MCF 10A (cell line): ENCODE data around the gene CYP2S1. TPM values are rescaled to one million over a fixed set of nuclear protein-coding genes. Genes with fewer than 3 reads are reported as not detected.

Experiments used
- BruUV-seq: library from RNA; stranded (reverse); fragments of 400-500 nt; replicated peaks from 2 replicates; lab custom pipeline; 2021; lab: Mats Ljungman, UMichigan
- CTCF ChIA-PET: fragments of 300-600 bp; sonication (Branson Sonifier 250); formaldehyde crosslinking; extraction: SDS; loops from one replicate; lab custom pipeline; 2021; ENCODE audit warnings: antibody characterized with exemption, inconsistent platforms; lab: Yijun Ruan, JAX
- POLR2A ChIA-PET: fragments of 300-600, 350-650 bp; sonication (Branson Sonifier 250); formaldehyde crosslinking; extraction: SDS; loops from one replicate; lab custom pipeline; 2020; ENCODE audit warnings: antibody characterized with exemption, inconsistent platforms; lab: Yijun Ruan, JAX
- DNase-seq: peaks from one replicate; pipeline ENCODE4 v3.0.0-alpha.2; 2018; ENCODE audit not compliant: unreplicated experiment
- H3K27ac Mint-ChIP-seq: one replicate; pipeline ENCODE4 v1.8.0; 2022; ENCODE audit warnings: mild to moderate bottlenecking, low read depth, mixed read lengths; ENCODE audit not compliant: unreplicated experiment
- H3K27me3 Mint-ChIP-seq: one replicate; pipeline ENCODE4 v1.8.0; 2022; ENCODE audit warnings: mixed read lengths; ENCODE audit not compliant: insufficient read depth, unreplicated experiment
- H3K36me3 Mint-ChIP-seq: one replicate; pipeline ENCODE4 v1.8.0; 2022; ENCODE audit warnings: mild to moderate bottlenecking, moderate library complexity, mixed read lengths; ENCODE audit not compliant: insufficient read depth, unreplicated experiment
- H3K4me1 Mint-ChIP-seq: one replicate; pipeline ENCODE4 v1.8.0; 2022; ENCODE audit warnings: mixed read lengths; ENCODE audit not compliant: insufficient read depth, unreplicated experiment
- H3K4me3 Mint-ChIP-seq: one replicate; pipeline ENCODE4 v1.8.0; 2022; ENCODE audit warnings: mild to moderate bottlenecking, moderate library complexity, mixed read lengths; ENCODE audit not compliant: unreplicated experiment
- H3K9me3 Mint-ChIP-seq: one replicate; pipeline ENCODE4 v1.8.0; 2022; ENCODE audit warnings: mixed read lengths; ENCODE audit not compliant: unreplicated experiment
- CTCF ChIP-seq: fragments of 200-600 bp; IDR thresholded peaks from one replicate; pipeline ENCODE4 v1.8.0; 2022; ENCODE audit warnings: antibody characterized with exemption, mild to moderate bottlenecking; ENCODE audit not compliant: unreplicated experiment
- intact Hi-C: fragments of 100-400 bp; cut with micrococcal nuclease; formaldehyde crosslinking; loops from 2 replicates; pipeline ENCODE4 v1.14.1; 2022
- total RNA-seq: library from RNA; stranded (reverse); gene quantifications from 2 replicates; pipeline ENCODE4 v1.2.3, GENCODE V29; 2022

CYP2S1 gene
- total RNA-seq, 1 experiment from 2014 or later = not detected

GRCh38 chr19:41166944-41167804 lies 25.8 kb upstream of the CYP2S1 start:
- no peaks in the 10 kb centered on the region for H3K27me3 Mint-ChIP-seq
- H3K27ac Mint-ChIP-seq = no peak overlapping the region
- no peak for TF ChIP-seq CTCF
- no peaks in the 10 kb centered on the region for H3K4me1 Mint-ChIP-seq
- DNase-seq = no peak
- no TSS peak for BruUV-seq
- intact Hi-C loops = no loop called here
- H3K4me3 Mint-ChIP-seq = no peak overlapping the region
- CTCF ChIA-PET = no interaction called here
- no peaks in the 10 kb centered on the region for H3K9me3 Mint-ChIP-seq
- H3K36me3 Mint-ChIP-seq = no peaks in the 10 kb centered on the region
- POLR2A ChIA-PET = interaction anchor here (0.6 kb wide), 2 partner anchors 28 to 97 kb away, joined by 3 read pairs; no protein-coding TSS in a partner anchor

- intact Hi-C loops = no loop called here
- no peak for DNase-seq
- H3K4me3 Mint-ChIP-seq = no peak overlapping the region
- no peak for TF ChIP-seq CTCF
- no TSS peak for BruUV-seq
- H3K9me3 Mint-ChIP-seq = no peaks in the 10 kb centered on the region
- no peak overlapping the region for H3K27ac Mint-ChIP-seq
- peaks cover 7% of the 10 kb centered on the region for H3K36me3 Mint-ChIP-seq
- ChIA-PET CTCF (interaction anchor here (0.5 to 0.6 kb wide), 3 partner anchors 51 to 305 kb away, joined by 3 to 5 read pairs (median 3); no protein-coding TSS in a partner anchor), POLR2A (no interaction called here)
- no peaks in the 10 kb centered on the region for H3K27me3 Mint-ChIP-seq
- peaks cover 11% of the 10 kb centered on the region for H3K4me1 Mint-ChIP-seq
Observed at GRCh38 chr19:41172297-41173164, 20.5 kb upstream of the CYP2S1 start.

GRCh38 chr19:41174297-41174928 lies 18.6 kb upstream of the CYP2S1 start:
- POLR2A ChIA-PET = no interaction called here
- Mint-ChIP-seq H3K4me1 (peaks cover 11% of the 10 kb centered on the region), H3K27me3 (no peaks in the 10 kb centered on the region), H3K4me3 (no peak overlapping the region), H3K27ac (no peak overlapping the region), H3K36me3 (peaks cover 7% of the 10 kb centered on the region), H3K9me3 (no peaks in the 10 kb centered on the region)
- CTCF ChIA-PET = no interaction called here
- no peak for DNase-seq
- intact Hi-C loops = no loop called here
- no peak for TF ChIP-seq CTCF
- BruUV-seq = no TSS peak
